ENCODE measurements around the gene HIVEP1. TPM values are rescaled to one million over a fixed set of nuclear protein-coding genes. Genes with fewer than 3 reads are reported as not detected.

HIVEP1 gene
- total RNA-seq, 1 experiment from 2014 or later, result 6.6 TPM

- H3F3A ChIP-seq (ENCODE audit: low read length, unreplicated experiment), result no peaks in the 10 kb centered on the region
- intact Hi-C loops (cut with micrococcal nuclease), result no loop called here
- H3K4me2 ChIP-seq (ENCODE audit: low read length), result no peak overlapping the region
- no peak overlapping the region for H3K4me3 ChIP-seq (ENCODE audit: low read length)
- no peak overlapping the region for H2AFZ ChIP-seq (ENCODE audit: low read length)
- no peaks in the 10 kb centered on the region for H3K27me3 ChIP-seq (ENCODE audit: low read length)
- POLR2A ChIA-PET (ENCODE audit: unreplicated experiment), result no interaction called here
- ATAC-seq (no peak), DNase-seq (no peak)
- CTCF ChIA-PET, result no interaction called here
- 0 out of 2 replicates have a peak, but pooled peaks cover 3% of the 10 kb centered on the region for H3K79me2 ChIP-seq (ENCODE audit: low read length)
- H3K36me3 ChIP-seq (ENCODE audit: low read depth, low read length), result no peaks in the 10 kb centered on the region
- no peak overlapping the region for H3K9ac ChIP-seq (ENCODE audit: low read length)
- no peaks in the 10 kb centered on the region for H3K9me2 ChIP-seq (replicated peaks; ENCODE audit: low read length)
- no peak overlapping the region for H3K27ac ChIP-seq (ENCODE audit: low read length)
- no TSS peak for BruUV-seq (replicated peaks)
- H3K9me3 ChIP-seq (ENCODE audit: low read length), result no peaks in the 10 kb centered on the region
- H4K20me1 ChIP-seq (ENCODE audit: low read length), result no peaks in the 10 kb centered on the region
- no peak for TF ChIP-seq EZH2phosphoT487 (IDR thresholded peaks at IDR 0.05; ENCODE audit: borderline replicate concordance, low read length)
- H3K4me1 ChIP-seq (ENCODE audit: insufficient read depth, low read length), result no peaks in the 10 kb centered on the region
Measured at GRCh38 chr6:12022953-12023388, 10.9 kb downstream of the HIVEP1 start.

- CTCF ChIA-PET, result no interaction called here
- BruUV-seq (replicated peaks), result no TSS peak
- TF ChIP-seq EZH2phosphoT487 (IDR thresholded peaks at IDR 0.05; ENCODE audit: borderline replicate concordance, low read length), result no peak
- no peak for TF ChIP-seq EZH2 (IDR thresholded peaks at IDR 0.05; ENCODE audit: low read length, unreplicated experiment)
- no peak for TF ChIP-seq CTCF (conservative IDR thresholded peaks at IDR 0.05; ENCODE audit: low read depth, low read length)
- Histone ChIP-seq H3K36me3 (ENCODE audit: low read depth, low read length) (peaks cover 3% of the 10 kb centered on the region; the same call in 1 of the 2 replicates), H3K4me1 (ENCODE audit: insufficient read depth, low read length) (no peaks in the 10 kb centered on the region), H3K9ac (ENCODE audit: low read length) (no peak overlapping the region), H3F3A (ENCODE audit: low read length, unreplicated experiment) (no peaks in the 10 kb centered on the region), H2AFZ (ENCODE audit: low read length) (no peak overlapping the region), H3K4me2 (ENCODE audit: low read length) (no peak overlapping the region), H4K20me1 (ENCODE audit: low read length) (no peaks in the 10 kb centered on the region), H3K79me2 (ENCODE audit: low read length) (0 out of 2 replicates have a peak, but pooled peaks cover 3% of the 10 kb centered on the region), H3K27ac (ENCODE audit: low read length) (no peak overlapping the region), H3K27me3 (ENCODE audit: low read length) (no peaks in the 10 kb centered on the region), H3K9me2 (replicated peaks; ENCODE audit: low read length) (no peaks in the 10 kb centered on the region), H3K9me3 (ENCODE audit: low read length) (no peaks in the 10 kb centered on the region), H3K4me3 (ENCODE audit: low read length) (no peak overlapping the region)
- DNase-seq, result no peak
- intact Hi-C loops (cut with micrococcal nuclease), result no loop called here
- POLR2A ChIA-PET (ENCODE audit: unreplicated experiment), result no interaction called here
- no peak for ATAC-seq
Measured at GRCh38 chr6:12024216-12024615, 12.1 kb downstream of the HIVEP1 start.

- Histone ChIP-seq H3K9me2 (replicated peaks; ENCODE audit: low read length) (no peaks in the 10 kb centered on the region), H3K79me2 (ENCODE audit: low read length) (0 out of 2 replicates have a peak, but pooled peaks cover 8% of the 10 kb centered on the region), H3K4me1 (ENCODE audit: insufficient read depth, low read length) (no peaks in the 10 kb centered on the region), H2AFZ (ENCODE audit: low read length) (no peak overlapping the region), H3F3A (ENCODE audit: low read length, unreplicated experiment) (no peaks in the 10 kb centered on the region), H3K4me3 (ENCODE audit: low read length) (no peak overlapping the region), H3K27me3 (ENCODE audit: low read length) (no peaks in the 10 kb centered on the region), H3K9me3 (ENCODE audit: low read length) (peaks cover 5% of the 10 kb centered on the region; the same call in 1 of the 2 replicates), H4K20me1 (ENCODE audit: low read length) (no peaks in the 10 kb centered on the region), H3K36me3 (ENCODE audit: low read depth, low read length) (peaks cover 8% of the 10 kb centered on the region), H3K4me2 (ENCODE audit: low read length) (no peak overlapping the region), H3K9ac (ENCODE audit: low read length) (no peak overlapping the region), H3K27ac (ENCODE audit: low read length) (no peak overlapping the region)
- POLR2A ChIA-PET (ENCODE audit: unreplicated experiment), result no interaction called here
- DNase-seq, result peak; percentile 5
- no TSS peak for BruUV-seq (replicated peaks)
- CTCF ChIA-PET, result no interaction called here
- TF ChIP-seq CTCF (conservative IDR thresholded peaks at IDR 0.05; ENCODE audit: low read depth, low read length) (no peak), EZH2phosphoT487 (IDR thresholded peaks at IDR 0.05; ENCODE audit: borderline replicate concordance, low read length) (no peak), EZH2 (IDR thresholded peaks at IDR 0.05; ENCODE audit: low read length, unreplicated experiment) (no peak)
- no peak for ATAC-seq
- intact Hi-C loops (cut with micrococcal nuclease), result no loop called here
Measured at GRCh38 chr6:12024699-12025434, 12.8 kb downstream of the HIVEP1 start.
